Raji (cell line): Measurements from ENCODE around the gene RRAGD.
A peak's percentile ranks its signal among the peaks of the same experiment; 100 is the strongest.

ENCODE experiments used
- POLR2A ChIP-seq: IDR thresholded peaks from 2 replicates; pipeline ENCODE4 v1.6.1; 2011; ENCODE audit warnings: low read depth, low read length, control low read depth; ENCODE audit not compliant: insufficient read depth

RRAGD gene

DNA sequence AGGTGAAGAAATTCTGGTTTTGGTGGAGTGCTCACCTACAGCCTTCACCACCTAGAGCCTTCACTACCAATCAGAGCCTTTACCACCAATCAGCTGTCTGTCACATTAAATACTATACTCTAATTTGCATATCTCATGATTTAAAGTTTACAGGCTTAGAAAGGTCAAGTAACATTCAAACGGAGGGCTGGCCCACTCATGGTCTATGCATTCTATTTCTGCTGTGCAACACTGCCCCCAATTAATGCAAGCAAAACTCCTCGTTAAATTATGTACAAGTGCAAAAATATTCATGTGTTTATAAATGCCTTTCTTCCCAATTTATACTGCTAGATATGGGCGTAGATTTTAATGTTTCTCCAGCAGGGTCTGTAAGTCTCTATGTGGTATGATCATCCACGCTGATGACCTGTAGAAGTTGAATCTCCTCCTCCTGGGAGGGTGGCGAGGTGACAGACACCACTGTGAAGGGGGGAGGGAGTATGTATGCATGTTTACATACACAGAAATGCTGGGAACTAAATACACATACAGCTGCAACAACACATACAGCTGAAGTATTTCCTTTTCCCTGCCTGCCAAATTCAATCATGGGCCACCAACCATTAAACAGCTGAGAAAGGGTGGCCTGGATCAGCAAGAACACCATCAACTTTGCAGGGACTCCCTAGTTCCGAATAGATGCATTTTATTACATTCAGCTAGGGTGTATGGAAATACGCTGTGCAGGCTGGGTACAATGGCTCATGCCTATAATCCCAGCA, 13.1 kb downstream of the RRAGD start:
- TF ChIP-seq POLR2A = no peak

DNA sequence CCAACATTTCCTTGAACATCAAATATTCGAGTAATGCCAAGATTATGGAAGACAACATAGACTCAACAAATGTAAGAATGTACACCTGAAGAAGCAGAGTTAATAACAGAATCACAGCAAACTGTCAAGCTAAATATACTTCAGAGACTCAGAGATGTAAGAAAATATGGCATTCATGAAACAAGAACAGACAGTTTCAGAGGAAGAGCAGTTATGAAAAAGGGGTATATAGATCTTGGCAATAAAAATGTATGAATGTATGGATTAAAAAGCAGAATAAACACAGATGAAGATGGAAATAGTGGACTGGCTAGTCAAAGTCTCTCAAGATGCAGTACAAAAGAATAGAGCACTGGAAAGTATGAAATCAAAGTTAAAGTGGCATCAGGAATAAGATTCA, 18.4 kb downstream of the RRAGD start:
- TF ChIP-seq POLR2A = no peak

DNA sequence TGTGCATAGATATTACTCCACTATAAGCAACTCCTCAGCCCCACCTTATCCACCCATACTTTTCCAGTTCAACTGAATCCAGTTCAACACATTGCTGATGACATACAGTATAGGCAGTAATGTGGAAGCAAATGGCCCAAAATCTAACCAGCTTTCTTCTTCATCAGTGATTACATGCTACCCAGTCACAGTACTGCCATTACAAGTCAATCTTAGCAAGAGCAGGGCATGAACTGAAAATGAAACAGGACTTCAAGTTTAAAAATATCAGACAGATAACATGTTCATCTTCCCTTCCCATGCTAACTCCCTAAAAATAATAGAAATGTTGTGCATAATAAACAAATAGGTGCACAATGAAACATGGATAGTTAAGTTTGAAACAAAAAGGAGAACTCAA, 19.2 kb downstream of the RRAGD start:
- no peak for TF ChIP-seq POLR2A

DNA sequence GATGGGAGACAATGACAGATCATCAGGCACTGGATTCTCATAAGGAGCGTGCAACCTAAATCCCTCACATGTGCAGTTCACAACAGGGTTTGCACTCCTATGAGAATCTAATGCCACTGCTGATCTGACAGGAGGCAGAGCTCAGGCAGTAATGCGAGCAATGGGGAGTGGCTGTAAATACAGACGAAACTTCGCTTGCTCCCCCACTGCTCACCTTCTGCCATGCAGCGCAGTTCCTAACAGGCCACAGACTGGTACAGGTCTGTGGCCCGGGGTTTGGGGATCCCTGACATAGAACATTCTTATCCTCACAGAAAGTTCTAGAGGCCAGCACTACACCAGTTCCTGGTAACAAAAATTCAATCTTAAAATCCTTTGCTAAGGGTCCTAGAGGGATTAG, 23.2 kb downstream of the RRAGD start:
- TF ChIP-seq POLR2A = no peak

GRCh38 chr6:89387516-89388201, 24.4 kb downstream of the RRAGD start:
- TF ChIP-seq POLR2A = no peak

DNA sequence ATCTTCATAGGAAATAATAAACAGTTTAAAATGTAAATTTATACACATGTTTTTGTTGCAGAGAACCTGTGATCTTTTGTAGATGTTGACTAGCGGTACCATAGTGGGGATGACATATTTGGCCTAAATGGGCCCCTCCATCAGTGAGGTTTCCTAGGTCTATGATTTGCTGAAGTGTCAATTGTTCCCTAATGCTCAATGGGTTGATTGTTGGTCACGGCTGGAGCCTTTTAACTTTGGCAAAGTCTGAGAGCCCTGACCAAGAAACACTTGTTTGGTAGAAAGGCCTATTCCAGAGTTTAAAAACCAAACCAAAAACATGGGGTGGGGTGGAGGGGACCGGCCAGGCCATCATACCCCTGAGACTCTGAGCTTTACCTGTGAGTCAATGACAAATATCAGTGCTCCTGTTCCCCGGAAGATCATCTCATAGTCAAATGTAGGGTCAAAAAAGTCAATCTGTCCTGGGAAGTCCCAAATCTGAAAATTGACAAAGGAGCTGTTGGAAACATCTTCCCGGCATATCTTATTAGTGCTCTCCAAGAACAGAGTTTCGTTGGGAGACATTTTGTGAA, 25.1 kb downstream of the RRAGD start:
- no peak for TF ChIP-seq POLR2A

- TF ChIP-seq POLR2A = no peak
Observed at GRCh38 chr6:89385846-89386245, 26.2 kb downstream of the RRAGD start.

DNA sequence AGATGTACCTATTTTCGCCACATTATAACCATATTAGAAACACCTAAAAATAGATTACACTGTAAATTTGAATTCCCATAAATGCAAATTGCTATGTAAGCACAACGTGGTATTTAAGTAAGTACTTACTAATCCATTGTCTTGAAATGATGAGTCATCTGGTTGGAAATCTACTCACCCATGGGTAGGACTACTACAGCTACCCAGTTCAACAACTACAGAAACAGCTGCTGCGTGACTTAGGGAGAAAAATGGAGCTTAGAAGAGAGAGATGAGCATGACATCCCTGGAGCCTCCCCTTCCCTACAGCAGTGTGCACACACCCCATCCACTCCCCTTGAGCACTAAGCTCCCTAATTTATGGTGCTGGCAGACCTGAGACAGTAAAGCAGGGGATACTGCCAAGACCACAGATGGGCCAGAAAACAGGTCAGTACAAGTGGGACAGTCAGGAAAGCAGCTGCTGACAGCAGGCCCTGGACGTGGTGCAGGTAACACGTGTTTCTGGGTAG, 26.9 kb downstream of the RRAGD start:
- TF ChIP-seq POLR2A = no peak

DNA sequence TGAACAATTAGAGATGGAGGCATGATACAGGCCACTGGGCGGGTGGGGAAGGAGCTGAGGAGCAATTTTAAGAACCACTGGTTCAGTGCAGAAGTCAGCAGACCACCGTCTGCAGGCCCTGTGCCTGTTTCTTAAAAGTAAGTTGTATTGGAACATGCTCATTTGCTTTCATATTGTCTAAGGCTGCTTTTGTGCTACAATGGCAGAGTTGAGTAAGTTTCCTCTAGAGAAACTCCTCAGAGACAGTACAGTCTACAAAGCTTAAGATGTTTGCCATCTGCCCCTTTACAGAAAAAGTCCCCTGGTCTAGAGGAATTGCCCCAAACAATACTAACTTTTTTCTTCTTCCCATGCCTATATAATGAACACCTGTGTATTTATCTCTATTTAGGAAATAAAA, 31.0 kb downstream of the RRAGD start:
- TF ChIP-seq POLR2A = no peak

- no peak for TF ChIP-seq POLR2A
Observed at GRCh38 chr6:89379281-89379680, 32.8 kb downstream of the RRAGD start.

DNA sequence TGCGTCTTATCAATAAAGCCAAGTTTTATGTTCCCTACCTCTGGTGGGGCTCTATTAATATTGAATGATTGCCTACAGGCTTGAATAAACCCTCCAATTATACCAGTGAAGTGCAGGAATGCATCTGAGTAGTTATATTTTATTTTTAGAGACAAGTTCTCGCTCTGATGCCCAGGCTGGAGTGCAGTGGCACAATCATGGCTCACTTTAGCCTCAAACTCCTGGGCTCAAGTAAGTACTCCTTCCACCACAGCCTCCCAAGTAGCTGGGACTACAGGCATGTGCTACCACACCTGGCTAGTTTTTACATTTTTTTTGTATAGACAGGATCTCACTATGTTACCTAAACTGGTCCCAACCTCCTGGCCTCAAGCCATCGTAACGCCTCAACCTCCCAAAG, 33.4 kb downstream of the RRAGD start:
- TF ChIP-seq POLR2A = no peak

DNA sequence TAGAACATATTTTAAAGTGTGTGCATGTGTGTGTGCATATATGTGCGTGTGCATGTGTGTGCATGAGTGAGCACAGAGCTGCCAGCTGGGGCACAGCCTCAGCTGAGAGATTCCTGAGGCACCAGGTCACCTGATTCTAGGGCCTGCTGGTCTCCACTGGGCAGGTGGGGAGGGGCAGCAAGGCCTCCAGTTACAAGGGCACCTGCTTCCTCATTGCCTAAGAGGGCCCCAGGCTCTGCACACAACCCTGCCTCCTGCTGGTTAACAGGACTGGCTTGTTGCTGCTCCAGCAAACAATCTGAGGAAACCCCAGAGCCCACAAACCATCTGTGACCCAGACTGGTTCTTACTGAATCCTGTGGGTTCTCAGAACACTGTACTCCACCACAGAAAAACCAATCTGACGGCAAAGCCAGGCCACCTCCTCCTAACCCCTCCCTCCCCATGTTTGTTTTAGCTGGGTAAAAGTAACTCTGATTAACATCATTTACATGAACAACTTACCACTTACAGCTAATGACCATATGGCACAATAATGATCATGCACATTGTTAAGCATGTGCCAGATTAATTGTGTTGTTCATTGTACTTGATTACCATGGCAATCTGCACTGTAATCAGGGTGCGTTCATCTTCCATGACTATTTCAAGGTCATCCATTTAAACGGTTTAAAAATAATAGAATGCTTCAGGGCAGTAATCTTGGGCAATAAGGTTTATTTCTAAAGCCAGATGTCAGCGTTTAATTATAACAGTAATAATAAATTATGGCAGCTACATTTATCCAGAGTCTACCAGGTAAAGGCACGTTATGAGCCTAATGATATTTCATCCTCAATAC, 36.4 kb downstream of the RRAGD start:
- no peak for TF ChIP-seq POLR2A

- no peak for TF ChIP-seq POLR2A
Observed at GRCh38 chr6:89372506-89372901, 39.6 kb downstream of the RRAGD start.

GRCh38 chr6:89371849-89372505, 40.1 kb downstream of the RRAGD start:
- 0 out of 2 replicates have a peak, but pooled peaks have one; percentile 13 for TF ChIP-seq POLR2A

DNA sequence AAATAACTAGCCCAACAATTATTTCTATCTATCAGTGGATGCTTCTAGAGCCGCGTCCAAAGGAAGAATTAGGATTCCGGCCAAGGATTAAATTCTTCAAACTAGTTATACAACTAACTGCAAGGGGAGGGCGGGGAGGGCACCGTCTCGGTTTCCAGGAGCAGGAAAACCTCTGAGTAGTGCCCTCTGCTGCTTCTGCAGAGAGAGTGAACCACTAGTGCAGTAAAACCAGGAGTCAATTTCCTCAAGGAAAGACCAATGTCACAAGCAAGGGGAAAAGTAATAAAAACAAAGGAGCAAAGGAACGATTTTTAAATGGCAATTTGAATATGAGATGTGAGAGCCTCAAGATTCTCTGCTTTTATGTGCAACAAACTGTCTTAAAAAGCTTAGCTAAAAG, 43.1 kb downstream of the RRAGD start:
- TF ChIP-seq POLR2A = no peak

GRCh38 chr6:89368107-89368506, 44.0 kb downstream of the RRAGD start:
- no peak for TF ChIP-seq POLR2A
